WTC11 (cell line): Measurements from ENCODE around the gene GGA2. TPM values are rescaled to one million over a fixed set of nuclear protein-coding genes. Genes with fewer than 3 reads are reported as not detected.

Experiments
- ATAC-seq: fragments of 200-7000 bp; cut with Tn5 transposase; 2 replicates; pipeline ENCODE4 v1.10.0; 2021; ENCODE audit warnings: mild to moderate bottlenecking, moderate library complexity
- CTCF ChIA-PET: fragments of 300-600 bp; sonication (Branson Sonifier 250); formaldehyde crosslinking; loops from one replicate; lab custom pipeline; 2021; ENCODE audit warnings: antibody characterized with exemption; lab: Charles Lee
- POLR2A ChIA-PET: fragments of 350-600 bp; sonication (Branson Sonifier 250); formaldehyde crosslinking; loops from one replicate; lab custom pipeline; 2021; ENCODE audit warnings: antibody characterized with exemption; lab: Charles Lee
- DNase-seq: peaks from one replicate; pipeline ENCODE4 v3.0.0; 2021; ENCODE audit warnings: low spot score
- H3K27ac Mint-ChIP-seq: 2 replicates; pipeline ENCODE4 v1.8.0; 2021; ENCODE audit warnings: mixed read lengths
- H3K27me3 Mint-ChIP-seq: 2 replicates; pipeline ENCODE4 v1.8.0; 2021; ENCODE audit warnings: low read depth, mild to moderate bottlenecking, moderate library complexity, mixed read lengths
- H3K36me3 Mint-ChIP-seq: 2 replicates; pipeline ENCODE4 v1.8.0; 2021; ENCODE audit warnings: mixed read lengths
- H3K4me1 Mint-ChIP-seq: 2 replicates; pipeline ENCODE4 v1.8.0; 2022; ENCODE audit warnings: mixed read lengths
- H3K4me3 Mint-ChIP-seq: 2 replicates; pipeline ENCODE4 v1.8.0; 2021; ENCODE audit warnings: mild to moderate bottlenecking, moderate library complexity, mixed read lengths
- H3K9me3 Mint-ChIP-seq: 2 replicates; pipeline ENCODE4 v1.8.0; 2021; ENCODE audit warnings: mixed read lengths
- CDX4 ChIP-seq: fragments of 250-450 bp; sonication (Bioruptor Pico); IDR thresholded peaks from 2 replicates; pipeline ENCODE4 v1.9.0; 2021; ENCODE audit warnings: moderate library complexity, mild to moderate bottlenecking, inconsistent platforms, borderline replicate concordance
- CREB1 ChIP-seq: sonication (generic); formaldehyde crosslinking; IDR thresholded peaks from 2 replicates; pipeline ENCODE4 v1.8.0; 2023; ENCODE audit warnings: mild to moderate bottlenecking, missing genetic modification reagents
- FOXJ3 ChIP-seq: sonication (generic); formaldehyde crosslinking; IDR thresholded peaks from 2 replicates; pipeline ENCODE4 v1.9.0; 2021; ENCODE audit warnings: missing genetic modification reagents, mild to moderate bottlenecking, borderline replicate concordance
- HMGA2 ChIP-seq: fragments of 250-450 bp; sonication (Bioruptor Pico); IDR thresholded peaks from 2 replicates; pipeline ENCODE4 v1.4.0; 2021; ENCODE audit warnings: mild to moderate bottlenecking, moderate library complexity
- MLX ChIP-seq: sonication (generic); formaldehyde crosslinking; IDR thresholded peaks from 2 replicates; pipeline ENCODE4 v1.8.1; 2023; ENCODE audit warnings: mild to moderate bottlenecking, missing genetic modification reagents, moderate library complexity
- NFYB ChIP-seq: sonication (generic); formaldehyde crosslinking; conservative IDR thresholded peaks from 2 replicates; pipeline ENCODE4 v1.8.0; 2022; ENCODE audit warnings: low read depth, missing genetic modification reagents
- SOX15 ChIP-seq: fragments of 250-450 bp; sonication (Bioruptor Pico); IDR thresholded peaks from 2 replicates; pipeline ENCODE4 v1.9.0; 2021; ENCODE audit warnings: mild to moderate bottlenecking
- USF1 ChIP-seq: sonication (generic); formaldehyde crosslinking; IDR thresholded peaks from 2 replicates; pipeline ENCODE4 v1.8.0; 2022; ENCODE audit warnings: mild to moderate bottlenecking, missing genetic modification reagents
- ZMAT4 ChIP-seq: fragments of 250-450 bp; sonication (Bioruptor Pico); IDR thresholded peaks from 2 replicates; pipeline ENCODE4 v1.9.0; 2021; ENCODE audit warnings: mild to moderate bottlenecking
- ZNF281 ChIP-seq: sonication (generic); formaldehyde crosslinking; IDR thresholded peaks from 2 replicates; pipeline ENCODE4 v1.8.0; 2023; ENCODE audit warnings: mild to moderate bottlenecking, missing genetic modification reagents
- ZSCAN18 ChIP-seq: fragments of 250-450 bp; sonication (Bioruptor Pico); IDR thresholded peaks from 2 replicates; pipeline ENCODE4 v2.1.2; 2022; ENCODE audit warnings: mild to moderate bottlenecking, moderate library complexity
- total RNA-seq: library from RNA; stranded (reverse); gene quantifications from 3 replicates; pipeline ENCODE4 v1.2.3, GENCODE V29; 2021
- TF ChIP-seq, protein P1 (sequence below): sonication (generic); formaldehyde crosslinking; IDR thresholded peaks from 2 replicates; pipeline ENCODE4 v1.8.1; 2022; ENCODE audit warnings: mild to moderate bottlenecking, moderate library complexity, missing genetic modification reagents

Gene GGA2
- total RNA-seq, 1 experiment from 2014 or later, result 107 TPM

GRCh38 chr16:23495671-23496070, 14.6 kb downstream of the GGA2 start:
- no peaks in the 10 kb centered on the region for H3K9me3 Mint-ChIP-seq
- peaks cover 44% of the 10 kb centered on the region for H3K36me3 Mint-ChIP-seq
- H3K4me1 Mint-ChIP-seq, result peaks cover 18% of the 10 kb centered on the region
- ChIA-PET CTCF (no interaction called here), POLR2A (no interaction called here)
- TF ChIP-seq ZNF281 (CRISPR knock-in tag), result no peak
- no peak for TF ChIP-seq MLX (CRISPR knock-in tag)
- no peak overlapping the region for H3K4me3 Mint-ChIP-seq
- no peak for DNase-seq
- ATAC-seq, result no peak
- no peaks in the 10 kb centered on the region for H3K27me3 Mint-ChIP-seq
- no peak overlapping the region for H3K27ac Mint-ChIP-seq

DNA sequence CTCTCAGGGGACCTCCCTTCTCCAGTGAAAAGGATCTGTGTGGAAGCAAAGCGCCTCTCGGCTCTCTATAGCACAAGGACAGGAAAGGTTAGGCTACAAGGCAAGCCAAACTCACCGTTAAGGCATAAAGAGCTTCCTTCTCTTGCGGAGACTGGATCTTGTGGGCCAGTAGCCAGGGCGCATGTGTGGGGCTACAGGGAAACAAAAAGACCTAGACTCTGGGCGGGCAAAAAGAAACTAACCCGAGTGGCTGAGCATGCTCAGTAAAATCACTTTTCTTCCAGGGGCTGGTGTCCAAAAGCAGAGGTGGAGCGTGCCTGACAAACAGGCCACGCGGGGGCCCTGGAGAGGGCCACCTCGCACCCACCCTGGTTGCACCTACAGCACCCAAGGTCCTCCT, 16.1 kb downstream of the GGA2 start:
- H3K27ac Mint-ChIP-seq, result 0 out of 2 replicates have a peak overlapping the region, but pooled peaks have one; percentile 27
- no peaks in the 10 kb centered on the region for H3K9me3 Mint-ChIP-seq
- H3K27me3 Mint-ChIP-seq, result no peaks in the 10 kb centered on the region
- H3K36me3 Mint-ChIP-seq, result peaks cover 55% of the 10 kb centered on the region
- TF ChIP-seq CDX4 (no peak), FOXJ3 (CRISPR knock-in tag) (no peak), HMGA2 (CRISPR knock-in tag) (no peak)
- POLR2A ChIA-PET, result no interaction called here
- peaks cover 8% of the 10 kb centered on the region; the same call in 1 of the 2 replicates for H3K4me1 Mint-ChIP-seq
- DNase-seq (no peak), ATAC-seq (no peak)
- CTCF ChIA-PET, result no interaction called here
- no peak overlapping the region for H3K4me3 Mint-ChIP-seq

- Mint-ChIP-seq H3K27me3 (no peaks in the 10 kb centered on the region), H3K27ac (peak overlapping the region; percentile 84), H3K36me3 (peaks cover 76% of the 10 kb centered on the region)
- CTCF ChIA-PET, result no interaction called here
- TF ChIP-seq CREB1 (CRISPR knock-in tag) (no peak), USF1 (no peak), SOX15 (no peak), NFYB (no peak), ZSCAN18 (CRISPR knock-in tag) (no peak), ZMAT4 (no peak)
- TF ChIP-seq, protein P1, sequence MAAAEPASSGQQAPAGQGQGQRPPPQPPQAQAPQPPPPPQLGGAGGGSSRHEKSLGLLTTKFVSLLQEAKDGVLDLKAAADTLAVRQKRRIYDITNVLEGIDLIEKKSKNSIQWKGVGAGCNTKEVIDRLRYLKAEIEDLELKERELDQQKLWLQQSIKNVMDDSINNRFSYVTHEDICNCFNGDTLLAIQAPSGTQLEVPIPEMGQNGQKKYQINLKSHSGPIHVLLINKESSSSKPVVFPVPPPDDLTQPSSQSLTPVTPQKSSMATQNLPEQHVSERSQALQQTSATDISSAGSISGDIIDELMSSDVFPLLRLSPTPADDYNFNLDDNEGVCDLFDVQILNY (CRISPR knock-in tag), result no peak
- TF ChIP-seq, all 79 proteins: peak for 0
- ATAC-seq (no peak), DNase-seq (no peak)
- POLR2A ChIA-PET, result no interaction called here
- no peaks in the 10 kb centered on the region for H3K9me3 Mint-ChIP-seq
- peaks cover 5% of the 10 kb centered on the region; the same call in 1 of the 2 replicates for H3K4me1 Mint-ChIP-seq
- no peak overlapping the region for H3K4me3 Mint-ChIP-seq
These were observed 18.6 kb downstream of the GGA2 start for GRCh38 chr16:23491490-23492391.
